Central memory CD8-positive, alpha-beta T cell (primary cell): ENCODE measurements around the gene NECTIN4.
A peak's percentile ranks its signal among the peaks of the same experiment; 100 is the strongest.

Source experiments
- ATAC-seq: fragments of 150-1000 bp; cut with Tn5 transposase; replicated peaks from 2 replicates; pipeline ENCODE4 v1.10.0; 2022; ENCODE audit warnings: mild to moderate bottlenecking, moderate FRiP score, moderate number of reproducible peaks; ENCODE audit not compliant: poor library complexity, severe bottlenecking; ENCODE audit errors: extremely low read depth
- DNase-seq, 2 donors: peaks; one replicate each; pipeline ENCODE4 v3.0.0; 2021; ENCODE audit warnings: low spot score in 2 of 2
- H3K27ac Mint-ChIP-seq: one replicate; pipeline ENCODE4 v1.8.0; 2022; ENCODE audit warnings: low read depth, mild to moderate bottlenecking, moderate library complexity, mixed read lengths
- H3K27me3 Mint-ChIP-seq: one replicate; pipeline ENCODE4 v1.8.0; 2022; ENCODE audit warnings: mixed read lengths
- H3K36me3 Mint-ChIP-seq: one replicate; pipeline ENCODE4 v1.8.0; 2022; ENCODE audit warnings: mild to moderate bottlenecking, moderate library complexity, mixed read lengths; ENCODE audit not compliant: insufficient read depth
- H3K4me1 Mint-ChIP-seq: one replicate; pipeline ENCODE4 v1.8.0; 2022; ENCODE audit warnings: mixed read lengths
- H3K4me3 Mint-ChIP-seq: one replicate; pipeline ENCODE4 v1.8.0; 2022; ENCODE audit warnings: mild to moderate bottlenecking, moderate library complexity, mixed read lengths
- H3K9me3 Mint-ChIP-seq: one replicate; pipeline ENCODE4 v1.8.0; 2022; ENCODE audit warnings: mixed read lengths

The NECTIN4 gene

GRCh38 chr1:161089251-161089924 is at the start of gene NECTIN4:
NECTIN4 (minus strand) TSS chr1:161089558; CDS start chr1:161089296, 262 bp downstream.
- H3K27ac Mint-ChIP-seq, result no peak within 1 kb of the TSS
- H3K27me3 Mint-ChIP-seq, result no peaks in the 10 kb centered on the region
- no peaks in the 10 kb centered on the region for H3K4me1 Mint-ChIP-seq
- no peaks in the 10 kb centered on the region for H3K9me3 Mint-ChIP-seq
- H3K36me3 Mint-ChIP-seq, result no peaks in the 10 kb centered on the region
- ATAC-seq, result no peak
- H3K4me3 Mint-ChIP-seq, result no peak within 1 kb of the TSS
- DNase-seq, result no peak

GRCh38 chr1:161138431-161138830 is 49.1 kb upstream of the NECTIN4 start:
- Mint-ChIP-seq H3K27me3 (no peaks in the 10 kb centered on the region), H3K4me3 (no peak overlapping the region), H3K4me1 (no peaks in the 10 kb centered on the region), H3K9me3 (no peaks in the 10 kb centered on the region), H3K36me3 (peaks cover 3% of the 10 kb centered on the region), H3K27ac (no peak overlapping the region)
- DNase-seq (no peak), ATAC-seq (no peak)

- H3K4me1 Mint-ChIP-seq, result no peaks in the 10 kb centered on the region
- no peaks in the 10 kb centered on the region for H3K27me3 Mint-ChIP-seq
- ATAC-seq, result no peak
- H3K27ac Mint-ChIP-seq, result no peak overlapping the region
- DNase-seq, result no peak
- no peaks in the 10 kb centered on the region for H3K9me3 Mint-ChIP-seq
- H3K4me3 Mint-ChIP-seq, result no peak overlapping the region
- H3K36me3 Mint-ChIP-seq, result peaks cover 3% of the 10 kb centered on the region
Observed at GRCh38 chr1:161137881-161138280, 48.5 kb upstream of the NECTIN4 start.

- Mint-ChIP-seq H3K27me3 (no peaks in the 10 kb centered on the region), H3K4me1 (peaks cover 25% of the 10 kb centered on the region), H3K9me3 (no peaks in the 10 kb centered on the region), H3K36me3 (peaks cover 9% of the 10 kb centered on the region), H3K4me3 (no peak overlapping the region), H3K27ac (no peak overlapping the region)
- ATAC-seq (no peak), DNase-seq (no peak)
Observed at GRCh38 chr1:161133220-161133740, 43.9 kb upstream of the NECTIN4 start.

GRCh38 chr1:161132410-161133219 is 43.3 kb upstream of the NECTIN4 start, which contains the start of gene DEDD:
DEDD (minus strand) TSS chr1:161132667; CDS start chr1:161124462, 8,205 bp downstream.
- no peak within 1 kb of the TSS for H3K27ac Mint-ChIP-seq
- DNase-seq (peak; percentile 75 to 84), ATAC-seq (peak; percentile 97)
- H3K9me3 Mint-ChIP-seq, result no peaks in the 10 kb centered on the region
- no peak within 1 kb of the TSS for H3K4me3 Mint-ChIP-seq
- peaks cover 12% of the 10 kb centered on the region for H3K36me3 Mint-ChIP-seq
- H3K4me1 Mint-ChIP-seq, result peaks cover 32% of the 10 kb centered on the region
- no peaks in the 10 kb centered on the region for H3K27me3 Mint-ChIP-seq

GRCh38 chr1:161131523-161132409 is 42.4 kb upstream of the NECTIN4 start:
- Mint-ChIP-seq H3K27ac (no peak overlapping the region), H3K36me3 (peaks cover 16% of the 10 kb centered on the region), H3K4me3 (no peak overlapping the region), H3K27me3 (no peaks in the 10 kb centered on the region), H3K4me1 (peaks cover 40% of the 10 kb centered on the region), H3K9me3 (no peaks in the 10 kb centered on the region)
- peak; percentile 4 for ATAC-seq
- no peak for DNase-seq

GRCh38 chr1:161130266-161130665 is 40.9 kb upstream of the NECTIN4 start:
- peaks cover 20% of the 10 kb centered on the region for H3K36me3 Mint-ChIP-seq
- H3K4me1 Mint-ChIP-seq, result peaks cover 51% of the 10 kb centered on the region
- no peaks in the 10 kb centered on the region for H3K27me3 Mint-ChIP-seq
- no peak overlapping the region for H3K4me3 Mint-ChIP-seq
- ATAC-seq, result no peak
- no peaks in the 10 kb centered on the region for H3K9me3 Mint-ChIP-seq
- no peak for DNase-seq
- no peak overlapping the region for H3K27ac Mint-ChIP-seq

- peaks cover 26% of the 10 kb centered on the region for H3K36me3 Mint-ChIP-seq
- ATAC-seq (no peak), DNase-seq (no peak)
- peaks cover 51% of the 10 kb centered on the region for H3K4me1 Mint-ChIP-seq
- H3K9me3 Mint-ChIP-seq, result no peaks in the 10 kb centered on the region
- no peaks in the 10 kb centered on the region for H3K27me3 Mint-ChIP-seq
- no peak overlapping the region for H3K27ac Mint-ChIP-seq
- H3K4me3 Mint-ChIP-seq, result no peak overlapping the region
Observed at GRCh38 chr1:161128591-161129420, 39.4 kb upstream of the NECTIN4 start.

GRCh38 chr1:161127649-161128048 is 38.3 kb upstream of the NECTIN4 start:
- Mint-ChIP-seq H3K27me3 (no peaks in the 10 kb centered on the region), H3K27ac (peak overlapping the region; percentile 61), H3K4me3 (no peak overlapping the region), H3K9me3 (no peaks in the 10 kb centered on the region), H3K4me1 (peaks cover 51% of the 10 kb centered on the region), H3K36me3 (peaks cover 38% of the 10 kb centered on the region)
- DNase-seq (no peak), ATAC-seq (no peak)

GRCh38 chr1:161122967-161123366 is 33.6 kb upstream of the NECTIN4 start:
- H3K27me3 Mint-ChIP-seq, result no peaks in the 10 kb centered on the region
- DNase-seq (no peak), ATAC-seq (no peak)
- peaks cover 55% of the 10 kb centered on the region for H3K36me3 Mint-ChIP-seq
- H3K27ac Mint-ChIP-seq, result peak overlapping the region; percentile 90
- H3K4me1 Mint-ChIP-seq, result peaks cover 45% of the 10 kb centered on the region
- no peaks in the 10 kb centered on the region for H3K9me3 Mint-ChIP-seq
- no peak overlapping the region for H3K4me3 Mint-ChIP-seq

- H3K27me3 Mint-ChIP-seq, result no peaks in the 10 kb centered on the region
- peaks cover 43% of the 10 kb centered on the region for H3K4me1 Mint-ChIP-seq
- peaks cover 58% of the 10 kb centered on the region for H3K36me3 Mint-ChIP-seq
- ATAC-seq (no peak), DNase-seq (no peak)
- no peak overlapping the region for H3K4me3 Mint-ChIP-seq
- peak overlapping the region; percentile 52 for H3K27ac Mint-ChIP-seq
- H3K9me3 Mint-ChIP-seq, result no peaks in the 10 kb centered on the region
Observed at GRCh38 chr1:161121834-161122233, 32.5 kb upstream of the NECTIN4 start.
